HFF-Myc (cell line): ENCODE measurements around the gene IBTK.
"Not testable (repeated sequence)": the region's sequence is repeated elsewhere in the genome, so short reads cannot be mapped to it uniquely, and the experiment has no call there.

Experiments used
- DNase-seq: peaks from one replicate; pipeline ENCODE4 v3.0.0-alpha.2; 2011; ENCODE audit warnings: low read depth; ENCODE audit errors: extremely low read depth
- H3K4me3 ChIP-seq: replicated peaks from 2 replicates; pipeline ENCODE4 v1.5.1; 2011; ENCODE audit warnings: low read depth, mild to moderate bottlenecking, control low read depth, low read length
- TF ChIP-seq, protein P1 (sequence below): IDR thresholded peaks from 2 replicates; pipeline ENCODE4 v1.5.1; 2012; ENCODE audit warnings: mild to moderate bottlenecking, low read depth, low read length, control low read depth; ENCODE audit errors: missing control alignments

IBTK gene, protein sequence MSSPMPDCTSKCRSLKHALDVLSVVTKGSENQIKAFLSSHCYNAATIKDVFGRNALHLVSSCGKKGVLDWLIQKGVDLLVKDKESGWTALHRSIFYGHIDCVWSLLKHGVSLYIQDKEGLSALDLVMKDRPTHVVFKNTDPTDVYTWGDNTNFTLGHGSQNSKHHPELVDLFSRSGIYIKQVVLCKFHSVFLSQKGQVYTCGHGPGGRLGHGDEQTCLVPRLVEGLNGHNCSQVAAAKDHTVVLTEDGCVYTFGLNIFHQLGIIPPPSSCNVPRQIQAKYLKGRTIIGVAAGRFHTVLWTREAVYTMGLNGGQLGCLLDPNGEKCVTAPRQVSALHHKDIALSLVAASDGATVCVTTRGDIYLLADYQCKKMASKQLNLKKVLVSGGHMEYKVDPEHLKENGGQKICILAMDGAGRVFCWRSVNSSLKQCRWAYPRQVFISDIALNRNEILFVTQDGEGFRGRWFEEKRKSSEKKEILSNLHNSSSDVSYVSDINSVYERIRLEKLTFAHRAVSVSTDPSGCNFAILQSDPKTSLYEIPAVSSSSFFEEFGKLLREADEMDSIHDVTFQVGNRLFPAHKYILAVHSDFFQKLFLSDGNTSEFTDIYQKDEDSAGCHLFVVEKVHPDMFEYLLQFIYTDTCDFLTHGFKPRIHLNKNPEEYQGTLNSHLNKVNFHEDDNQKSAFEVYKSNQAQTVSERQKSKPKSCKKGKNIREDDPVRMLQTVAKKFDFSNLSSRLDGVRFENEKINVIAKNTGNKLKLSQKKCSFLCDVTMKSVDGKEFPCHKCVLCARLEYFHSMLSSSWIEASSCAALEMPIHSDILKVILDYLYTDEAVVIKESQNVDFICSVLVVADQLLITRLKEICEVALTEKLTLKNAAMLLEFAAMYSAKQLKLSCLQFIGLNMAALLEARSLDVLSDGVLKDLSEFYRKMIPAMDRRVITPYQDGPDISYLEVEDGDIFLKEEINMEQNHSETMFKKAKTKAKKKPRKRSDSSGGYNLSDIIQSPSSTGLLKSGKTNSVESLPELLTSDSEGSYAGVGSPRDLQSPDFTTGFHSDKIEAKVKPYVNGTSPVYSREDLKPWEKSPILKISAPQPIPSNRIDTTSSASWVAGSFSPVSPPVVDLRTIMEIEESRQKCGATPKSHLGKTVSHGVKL (N-terminal part only)

DNA sequence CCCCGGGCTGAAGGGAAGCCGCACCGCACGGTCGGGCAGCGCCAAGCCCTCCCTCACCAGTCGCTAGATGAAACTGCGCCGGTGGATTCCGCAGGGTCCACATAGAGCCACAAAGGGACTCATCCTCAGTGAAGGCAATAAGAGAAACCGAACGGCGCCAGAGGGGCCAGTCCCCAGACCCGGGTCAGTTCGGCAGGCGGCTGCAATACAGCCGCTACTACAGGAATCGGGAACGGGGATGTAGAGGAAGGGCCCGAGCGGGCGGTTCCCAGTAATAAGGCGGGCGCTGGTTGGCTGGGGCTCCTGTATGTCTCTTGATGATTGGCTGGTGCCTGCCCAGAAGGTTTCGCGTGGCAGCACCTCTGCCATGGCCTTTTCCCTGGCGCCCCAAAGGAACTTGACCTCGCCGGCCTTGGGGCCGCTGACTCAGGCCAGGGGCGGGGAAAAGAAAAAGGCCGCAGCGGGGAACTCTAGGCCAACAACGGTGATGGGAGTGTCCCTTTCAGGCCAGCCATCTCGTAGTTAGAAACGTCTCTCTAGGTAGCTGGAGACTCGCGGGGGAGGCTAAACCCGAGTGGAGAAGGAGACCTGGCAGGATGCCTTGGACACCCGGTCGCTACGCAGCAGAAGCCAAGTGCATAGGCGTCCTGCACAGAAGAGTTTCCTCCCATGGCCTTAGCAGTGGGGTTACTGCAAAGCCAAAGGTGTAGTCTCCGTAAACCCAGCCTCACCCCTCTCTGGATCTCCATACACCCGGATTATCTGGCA, at the start of gene IBTK:
Gene IBTK, minus strand, starts transcription at position 240 of the 768 bp plus-strand sequence. CDS start 7,258 bp downstream, outside the sequence.
- TF ChIP-seq, protein P1, sequence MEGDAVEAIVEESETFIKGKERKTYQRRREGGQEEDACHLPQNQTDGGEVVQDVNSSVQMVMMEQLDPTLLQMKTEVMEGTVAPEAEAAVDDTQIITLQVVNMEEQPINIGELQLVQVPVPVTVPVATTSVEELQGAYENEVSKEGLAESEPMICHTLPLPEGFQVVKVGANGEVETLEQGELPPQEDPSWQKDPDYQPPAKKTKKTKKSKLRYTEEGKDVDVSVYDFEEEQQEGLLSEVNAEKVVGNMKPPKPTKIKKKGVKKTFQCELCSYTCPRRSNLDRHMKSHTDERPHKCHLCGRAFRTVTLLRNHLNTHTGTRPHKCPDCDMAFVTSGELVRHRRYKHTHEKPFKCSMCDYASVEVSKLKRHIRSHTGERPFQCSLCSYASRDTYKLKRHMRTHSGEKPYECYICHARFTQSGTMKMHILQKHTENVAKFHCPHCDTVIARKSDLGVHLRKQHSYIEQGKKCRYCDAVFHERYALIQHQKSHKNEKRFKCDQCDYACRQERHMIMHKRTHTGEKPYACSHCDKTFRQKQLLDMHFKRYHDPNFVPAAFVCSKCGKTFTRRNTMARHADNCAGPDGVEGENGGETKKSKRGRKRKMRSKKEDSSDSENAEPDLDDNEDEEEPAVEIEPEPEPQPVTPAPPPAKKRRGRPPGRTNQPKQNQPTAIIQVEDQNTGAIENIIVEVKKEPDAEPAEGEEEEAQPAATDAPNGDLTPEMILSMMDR = no peak
- peak; percentile 79 for DNase-seq
- H3K4me3 ChIP-seq = peak within 1 kb of the TSS; percentile 64

DNA sequence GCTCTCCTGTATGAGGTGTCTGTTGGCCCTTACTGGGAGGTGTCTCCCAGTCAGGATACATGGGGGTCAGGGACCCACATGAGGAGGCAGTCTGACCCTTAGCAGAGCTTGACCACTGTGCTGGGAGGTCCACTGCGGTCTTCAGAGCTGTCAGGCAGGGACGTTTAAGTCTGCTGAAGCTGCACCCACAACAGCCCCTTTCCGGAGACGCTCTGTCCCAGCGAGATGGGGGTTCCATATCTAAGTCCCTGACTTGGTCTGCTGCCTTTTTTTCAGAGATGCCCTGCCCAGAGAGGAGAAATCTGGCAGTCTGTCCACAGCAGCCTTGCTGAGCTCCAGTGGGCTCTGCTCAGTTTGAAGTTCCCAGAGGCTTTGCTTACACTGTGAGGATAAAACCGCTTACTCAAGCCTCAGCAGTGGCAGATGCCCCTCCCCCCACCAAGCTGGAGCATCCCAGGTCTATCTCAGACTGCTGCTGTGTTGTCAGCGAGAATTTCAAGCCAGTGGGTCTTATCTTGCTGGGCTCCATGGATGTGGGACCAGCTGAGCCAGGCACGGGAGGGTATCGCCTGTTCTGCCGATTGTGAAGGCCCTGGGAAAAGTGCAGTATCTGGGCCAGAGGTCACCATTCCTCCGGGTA, 36.3 kb upstream of the IBTK start:
- TF ChIP-seq, protein P1 = no peak
- H3K4me3 ChIP-seq = no peak overlapping the region
- no peak for DNase-seq

DNA sequence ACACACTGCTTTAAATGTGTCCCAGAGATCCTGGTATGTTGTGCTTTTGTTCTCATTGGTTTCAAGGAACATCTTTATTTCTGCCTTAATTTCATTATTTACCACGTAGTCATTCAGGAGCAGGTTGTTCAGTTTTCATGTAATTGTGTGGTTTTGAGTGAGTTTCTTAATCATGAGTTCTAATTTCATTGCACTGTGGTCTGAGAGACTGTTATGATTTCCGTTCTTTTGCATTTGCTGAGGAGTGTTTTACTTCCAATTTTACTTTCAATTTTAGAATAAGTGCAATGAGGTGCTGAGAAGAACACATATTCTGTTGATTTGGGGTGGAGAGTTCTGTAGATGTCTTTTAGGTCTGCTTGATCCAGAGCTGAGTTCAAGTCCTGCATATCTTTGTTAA, 34.0 kb upstream of the IBTK start:
- not testable (repeated sequence) for H3K4me3 ChIP-seq, DNase-seq

DNA sequence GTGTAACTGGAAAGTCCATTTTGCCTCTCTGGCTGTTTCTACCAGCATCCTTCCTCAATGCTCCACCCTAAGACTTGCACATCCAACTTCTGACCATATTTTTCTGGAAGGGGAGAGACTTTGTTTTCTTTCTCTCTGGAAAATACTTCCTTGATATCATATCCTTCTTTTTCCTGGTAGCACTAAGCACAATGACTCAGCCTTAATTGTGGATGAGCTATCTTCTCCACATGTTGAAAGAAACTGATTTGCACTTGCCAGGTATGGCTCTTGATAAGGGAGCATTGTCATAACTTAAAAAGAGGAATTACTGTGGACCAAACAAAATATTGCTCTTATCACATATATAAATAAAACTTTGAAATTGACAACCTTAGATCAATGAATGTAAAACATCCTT, 30.1 kb upstream of the IBTK start:
- no peak for DNase-seq
- TF ChIP-seq, protein P1 = no peak
- no peak overlapping the region for H3K4me3 ChIP-seq

DNA sequence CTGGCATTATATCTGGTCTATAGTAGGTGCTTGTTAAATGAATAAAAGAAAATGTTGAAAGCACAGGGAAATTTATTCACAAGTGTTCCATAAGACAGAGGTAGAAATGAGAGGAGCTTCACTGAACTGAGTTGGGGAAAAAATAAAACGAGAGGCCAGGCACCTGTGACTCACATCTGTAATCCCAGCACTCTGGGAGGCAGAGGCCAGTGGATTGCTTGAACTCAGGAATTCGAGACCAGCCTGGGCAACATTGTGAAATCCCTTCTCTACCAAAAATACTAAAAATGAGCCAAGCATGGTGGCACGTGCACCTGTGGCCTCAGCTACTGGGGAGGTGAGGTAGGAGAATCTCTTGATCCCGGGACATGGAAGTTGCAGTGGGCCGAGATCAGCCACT, 28.1 kb upstream of the IBTK start:
- no peak for DNase-seq
- TF ChIP-seq, protein P1 = no peak
- H3K4me3 ChIP-seq = no peak overlapping the region

DNA sequence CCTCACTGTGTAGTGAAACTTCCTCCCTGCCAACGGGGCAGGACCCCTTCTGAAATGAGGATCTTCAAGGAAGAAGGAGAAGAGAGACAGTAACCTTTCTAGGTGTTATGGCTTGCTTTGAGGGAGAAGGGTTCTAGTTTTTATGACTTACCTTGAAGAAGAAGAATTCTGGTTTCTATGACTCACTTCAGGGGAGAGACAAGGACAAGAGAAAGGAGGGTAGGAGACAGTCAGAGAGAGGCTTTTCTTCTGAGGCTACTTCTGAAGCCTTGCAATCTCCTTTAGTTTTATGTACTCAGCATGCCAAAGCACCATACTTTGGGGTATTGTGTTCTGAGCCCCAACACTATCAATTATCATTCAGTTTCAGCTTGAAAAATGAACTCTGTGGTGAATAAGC, 25.8 kb upstream of the IBTK start:
- DNase-seq = no peak
- TF ChIP-seq, protein P1 = no peak
- H3K4me3 ChIP-seq = no peak overlapping the region
